Measurements from ENCODE around the gene CAMK2N2.

CAMK2N2 gene

GRCh38 chr3:184211297-184211696 lies 50.1 kb downstream of the CAMK2N2 start:
- no peak for DNase-seq (ENCODE audit: low spot score)
- in situ Hi-C loops (cut with MboI; ENCODE audit: low pct_unique_long_range_greater_than_20kb, low sequenced_read_pairs, unreplicated experiment), result no loop called here
- no peak for TF ChIP-seq CTCF (IDR thresholded peaks at IDR 0.05; ENCODE audit: extremely low read depth, insufficient read depth, missing control alignments)

All from GM13977 (cell line).